Stimulated activated CD8-positive, alpha-beta memory T cell treated with anti-CD3 and anti-CD28 coated beads, Interleukin-15, amount 100 ng/mL, for 4 hours (primary cell): ENCODE measurements around the gene RHOV.

ENCODE experiments used
- DNase-seq, 2 donors: peaks; one replicate each; pipeline ENCODE4 v3.0.0-alpha.2; 2020; ENCODE audit warnings: low read depth in 2 of 2

RHOV gene

DNA sequence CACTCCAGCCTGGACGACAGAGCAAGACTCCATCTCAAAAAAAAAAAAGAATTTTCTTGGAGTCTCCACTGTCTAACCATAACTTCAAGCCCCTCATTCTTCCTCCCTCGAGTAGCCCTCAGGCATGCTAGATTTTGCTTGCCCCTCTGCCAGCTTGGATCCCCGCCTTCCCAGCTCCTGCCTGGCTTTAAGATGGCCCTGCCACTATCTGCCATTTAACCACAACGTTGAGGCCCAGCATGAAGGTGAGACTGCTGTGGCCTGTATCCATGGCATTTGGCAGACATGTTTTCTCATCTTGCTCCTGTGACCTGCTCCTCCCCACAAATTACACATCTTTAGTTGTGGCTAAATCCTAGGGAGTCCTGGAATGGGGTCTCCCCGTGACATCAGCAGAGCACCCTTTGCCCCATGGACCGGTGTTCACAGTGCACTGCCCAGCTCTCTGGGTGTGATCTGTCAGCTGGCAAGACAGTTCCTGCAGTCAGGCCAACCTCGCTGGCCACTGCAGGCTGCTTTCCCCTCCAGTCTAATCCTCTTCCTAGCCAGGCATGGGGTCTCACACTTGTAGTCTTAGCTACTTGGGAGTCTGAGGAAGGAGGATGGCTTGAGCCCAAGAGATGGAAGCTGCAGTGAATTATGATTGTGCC lies 30.6 kb upstream of the RHOV start:
- DNase-seq: no peak

- no peak for DNase-seq
Measured at GRCh38 chr15:40902605-40903561, 28.8 kb upstream of the RHOV start.

- DNase-seq: no peak
Measured at GRCh38 chr15:40901053-40901443, 27.0 kb upstream of the RHOV start.

- no peak for DNase-seq
Measured at GRCh38 chr15:40900256-40901052, 26.4 kb upstream of the RHOV start.

DNA sequence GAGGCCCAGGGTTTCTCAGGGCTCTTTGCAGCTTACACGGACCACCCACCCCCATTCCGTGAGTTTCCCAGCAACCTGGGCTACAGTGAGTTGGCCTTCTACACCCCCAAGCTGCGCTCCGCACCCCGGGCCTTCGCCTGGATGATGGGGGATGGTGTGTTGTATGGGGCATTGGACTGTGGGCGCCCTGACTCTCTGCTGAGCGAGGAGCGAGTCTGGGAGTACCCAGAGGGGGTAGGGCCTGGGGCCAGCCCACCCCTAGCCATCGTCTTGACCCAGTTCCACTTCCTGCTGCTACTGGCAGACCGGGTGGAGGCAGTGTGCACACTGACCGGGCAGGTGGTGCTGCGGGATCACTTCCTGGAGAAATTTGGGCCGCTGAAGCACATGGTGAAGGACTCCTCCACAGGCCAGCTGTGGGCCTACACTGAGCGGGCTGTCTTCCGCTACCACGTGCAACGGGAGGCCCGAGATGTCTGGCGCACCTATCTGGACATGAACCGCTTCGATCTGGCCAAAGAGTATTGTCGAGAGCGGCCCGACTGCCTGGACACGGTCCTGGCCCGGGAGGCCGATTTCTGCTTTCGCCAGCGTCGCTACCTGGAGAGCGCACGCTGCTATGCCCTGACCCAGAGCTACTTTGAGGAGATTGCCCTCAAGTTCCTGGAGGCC lies 25.6 kb upstream of the RHOV start:
- DNase-seq: no peak

- DNase-seq: peak in 1 of 2 donors; percentile 24
Measured at GRCh38 chr15:40894681-40895448, 20.8 kb upstream of the RHOV start.

- DNase-seq: peak; percentile 96 to 97
Measured at GRCh38 chr15:40893733-40894680, 20.0 kb upstream of the RHOV start, which contains the start of gene VPS18. Gene VPS18, plus strand, starts transcription at chr15:40894450. Its CDS starts 319 bp downstream, at chr15:40894769.

GRCh38 chr15:40893019-40893670 lies 19.1 kb upstream of the RHOV start:
- DNase-seq: no peak

GRCh38 chr15:40892447-40893012 lies 18.5 kb upstream of the RHOV start:
- DNase-seq: no peak

GRCh38 chr15:40891810-40892446 lies 17.9 kb upstream of the RHOV start:
- DNase-seq: no peak

GRCh38 chr15:40891138-40891537 lies 17.1 kb upstream of the RHOV start:
- no peak for DNase-seq

DNA sequence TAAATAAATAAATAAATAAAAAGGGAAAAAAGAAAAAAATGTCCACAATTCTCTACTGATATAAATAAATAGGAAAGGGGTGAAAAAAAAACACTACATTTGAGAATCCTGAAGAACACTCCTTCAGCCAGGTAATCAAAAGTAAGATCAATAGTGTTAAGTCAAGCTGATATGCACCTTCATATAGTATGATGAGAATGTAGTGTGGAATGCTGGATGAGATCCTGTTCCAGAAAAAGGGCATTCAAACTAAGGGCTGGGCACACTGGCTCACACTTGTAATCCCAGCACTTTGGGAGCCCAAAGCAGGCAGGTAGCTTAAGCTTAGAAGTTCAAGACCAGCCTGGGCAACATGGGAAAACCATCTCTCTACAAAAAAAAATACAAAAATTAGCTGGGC lies 15.1 kb upstream of the RHOV start:
- DNase-seq: no peak

- DNase-seq: no peak
Measured at GRCh38 chr15:40886586-40886985, 12.6 kb upstream of the RHOV start.

GRCh38 chr15:40881351-40881750 lies 7.3 kb upstream of the RHOV start:
- DNase-seq: no peak

DNA sequence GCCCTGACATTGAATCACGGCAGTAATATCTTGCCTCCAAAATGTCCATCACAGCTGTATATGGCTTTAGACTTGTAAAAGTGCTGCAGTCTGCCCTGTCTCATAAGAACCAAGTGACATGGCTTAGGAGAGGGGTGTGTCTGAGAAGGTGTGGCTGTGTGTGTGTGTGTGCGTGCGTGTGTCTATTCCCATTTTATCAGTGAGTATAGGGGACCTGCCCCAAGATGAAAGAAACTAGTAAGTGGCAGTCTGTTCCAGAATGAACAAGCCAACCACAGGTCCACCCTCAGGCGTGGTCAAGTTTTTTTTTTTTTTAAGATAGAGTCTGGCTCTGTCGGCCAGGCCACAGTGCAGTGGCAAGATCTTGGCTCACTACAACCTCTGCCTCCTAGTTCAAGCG lies 5.6 kb upstream of the RHOV start:
- no peak for DNase-seq

DNA sequence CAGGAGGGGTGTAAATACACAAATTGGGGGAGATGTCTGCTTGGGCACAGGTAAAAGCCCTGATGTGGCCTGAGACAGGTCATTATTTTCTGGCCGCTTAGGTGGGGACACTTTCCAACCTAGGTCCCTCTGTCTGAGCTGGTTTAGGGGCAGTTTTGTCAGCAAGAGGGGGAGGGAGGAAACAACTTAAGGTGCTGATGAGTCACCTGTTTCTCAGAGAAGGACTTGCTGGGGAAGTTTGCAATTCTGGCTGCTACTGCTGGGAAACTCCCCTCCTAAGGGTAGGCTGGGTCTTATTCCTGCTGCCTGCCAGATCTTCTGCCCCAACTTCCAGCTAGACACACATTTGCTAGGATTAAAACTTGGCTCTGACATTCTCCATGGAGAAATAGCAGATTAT lies 4.8 kb upstream of the RHOV start:
- no peak for DNase-seq

GRCh38 chr15:40877694-40878093 lies 3.7 kb upstream of the RHOV start:
- no peak for DNase-seq

DNA sequence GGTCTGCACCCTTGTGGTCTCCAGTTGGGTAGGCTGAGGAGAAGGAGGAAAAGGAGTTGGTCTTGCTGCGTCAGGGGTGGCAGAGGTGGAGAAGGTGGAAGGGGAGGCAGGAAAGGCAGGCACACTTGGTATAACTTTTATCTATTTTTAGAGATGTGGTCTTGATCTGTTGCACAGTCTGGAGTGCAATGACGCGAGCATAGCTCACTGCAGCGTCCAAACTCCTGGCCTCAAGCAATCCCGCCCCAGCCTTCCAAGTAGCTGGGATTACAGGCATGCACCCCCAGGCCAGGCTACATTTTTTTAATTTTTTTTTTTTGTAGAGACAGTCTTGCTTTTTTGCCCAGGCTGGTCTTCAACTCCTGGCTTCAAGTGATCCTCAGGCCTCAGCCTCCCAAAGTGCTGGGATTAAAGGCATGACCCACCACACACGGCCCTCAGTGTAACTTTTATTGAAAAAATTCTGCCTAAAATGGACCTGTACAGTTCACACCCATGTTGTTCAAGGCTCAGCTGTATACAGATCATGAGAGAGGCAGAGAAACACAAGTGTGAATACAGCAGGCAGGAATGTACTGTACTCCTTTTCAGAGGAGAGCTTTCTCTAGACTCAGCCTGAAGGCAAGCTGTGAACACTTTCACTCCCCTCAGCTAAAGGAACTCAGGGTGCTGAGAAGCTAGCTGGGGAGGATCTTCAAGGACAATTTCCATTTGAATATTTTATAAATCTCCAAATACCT lies 2.1 kb upstream of the RHOV start:
- no peak for DNase-seq
